GM21737 (cell line): ENCODE results near the gene ZNF620.
A peak's percentile ranks its signal among the peaks of the same experiment; 100 is the strongest.
"Not testable (repeated sequence)": the region's sequence is repeated elsewhere in the genome, so short reads cannot be mapped to it uniquely, and the experiment has no call there.

Experiments used
- ATAC-seq: cut with Tn5 transposase; IDR thresholded peaks from one replicate; pipeline ENCODE4 v1.9.1; 2021; ENCODE audit warnings: mild to moderate bottlenecking, moderate library complexity; ENCODE audit not compliant: unreplicated experiment

Gene ZNF620

GRCh38 chr3:40505599-40506462 lies at the start of gene ZNF620:
Gene ZNF620, plus strand, starts transcription at chr3:40506039. Its CDS starts 314 bp downstream, at chr3:40506353.
- peak; percentile 65 for ATAC-seq

GRCh38 chr3:40456279-40456939 lies 49.4 kb upstream of the ZNF620 start:
- ATAC-seq, result no peak

GRCh38 chr3:40456940-40457823 lies 48.7 kb upstream of the ZNF620 start, which contains the start of gene RPL14:
Gene RPL14, plus strand, starts transcription at chr3:40457339. Its CDS starts 133 bp downstream, at chr3:40457472.
- peak; percentile 62 for ATAC-seq

GRCh38 chr3:40458473-40458872 lies 47.4 kb upstream of the ZNF620 start:
- no peak for ATAC-seq

- ATAC-seq, result not testable (repeated sequence)
Observed at GRCh38 chr3:40460481-40460880, 45.4 kb upstream of the ZNF620 start.

GRCh38 chr3:40461161-40461560 lies 44.7 kb upstream of the ZNF620 start:
- ATAC-seq, result no peak

GRCh38 chr3:40462838-40463237 lies 43.0 kb upstream of the ZNF620 start:
- not testable (repeated sequence) for ATAC-seq

GRCh38 chr3:40463579-40463978 lies 42.3 kb upstream of the ZNF620 start:
- ATAC-seq, result no peak

- ATAC-seq, result no peak
Observed at GRCh38 chr3:40464339-40465110, 41.3 kb upstream of the ZNF620 start.

GRCh38 chr3:40465111-40465407 lies 40.8 kb upstream of the ZNF620 start:
- no peak for ATAC-seq

GRCh38 chr3:40465456-40465855 lies 40.4 kb upstream of the ZNF620 start:
- ATAC-seq, result no peak

GRCh38 chr3:40468018-40468417 lies 37.8 kb upstream of the ZNF620 start:
- no peak for ATAC-seq

GRCh38 chr3:40470701-40471100 lies 35.1 kb upstream of the ZNF620 start:
- ATAC-seq, result no peak

GRCh38 chr3:40476478-40477470 lies 29.1 kb upstream of the ZNF620 start, which contains the start of gene ZNF619:
Gene ZNF619, plus strand, starts transcription at chr3:40477122. Its CDS starts 858 bp downstream, at chr3:40477980.
- peak; percentile 92 for ATAC-seq

GRCh38 chr3:40477666-40478065 lies 28.2 kb upstream of the ZNF620 start:
- ATAC-seq, result no peak

- no peak for ATAC-seq
Observed at GRCh38 chr3:40487172-40487571, 18.7 kb upstream of the ZNF620 start.

GRCh38 chr3:40490916-40491315 lies 14.9 kb upstream of the ZNF620 start:
- ATAC-seq, result no peak

- ATAC-seq, result no peak
Observed at GRCh38 chr3:40494698-40495097, 11.1 kb upstream of the ZNF620 start.

- no peak for ATAC-seq
Observed at GRCh38 chr3:40497288-40497687, 8.6 kb upstream of the ZNF620 start.
